ENCODE measurements around the gene OVOL3. TPM values are rescaled to one million over a fixed set of nuclear protein-coding genes. Genes with fewer than 3 reads are reported as not detected.

The OVOL3 gene
- not detected in 2 replicates for total RNA-seq

DNA sequence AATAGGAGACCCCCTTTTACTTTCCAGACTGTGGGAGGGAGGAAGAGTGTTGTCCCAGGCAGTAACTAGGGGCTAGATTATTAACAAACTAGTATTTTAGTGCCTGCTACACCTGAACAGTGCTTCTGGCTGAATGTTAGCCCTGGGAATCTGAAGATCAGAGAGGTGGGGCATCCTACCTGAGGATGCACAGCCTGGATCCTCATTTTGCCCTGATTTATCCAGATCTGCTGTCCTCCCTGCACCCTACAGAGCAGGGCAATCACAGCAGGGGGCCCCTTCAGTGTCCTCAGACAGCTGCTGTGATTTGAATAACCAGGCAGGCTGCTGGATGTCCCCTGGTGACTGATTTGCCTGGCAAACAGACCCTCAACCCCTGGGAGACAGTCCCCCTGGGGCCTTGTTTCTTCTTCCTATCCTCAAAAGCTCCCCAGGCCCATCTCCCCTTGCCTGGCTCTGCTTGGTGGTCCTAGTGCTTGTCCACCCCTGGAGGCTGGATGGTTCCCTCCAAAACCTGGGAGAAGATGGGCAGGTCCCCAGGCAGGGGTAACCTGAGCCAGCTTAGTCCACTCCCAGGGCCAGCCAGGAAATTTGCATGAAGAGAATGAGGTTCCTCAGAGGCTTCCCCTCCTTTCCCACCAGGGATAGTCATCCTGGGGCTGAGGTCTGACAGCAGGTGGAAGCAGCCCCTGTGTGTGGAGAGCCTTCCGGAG lies at the start of gene OVOL3:
TSS of gene OVOL3 (plus strand) at position 657 of the 713 bp plus-strand sequence. CDS start 60 bp downstream, outside the sequence.

DNA sequence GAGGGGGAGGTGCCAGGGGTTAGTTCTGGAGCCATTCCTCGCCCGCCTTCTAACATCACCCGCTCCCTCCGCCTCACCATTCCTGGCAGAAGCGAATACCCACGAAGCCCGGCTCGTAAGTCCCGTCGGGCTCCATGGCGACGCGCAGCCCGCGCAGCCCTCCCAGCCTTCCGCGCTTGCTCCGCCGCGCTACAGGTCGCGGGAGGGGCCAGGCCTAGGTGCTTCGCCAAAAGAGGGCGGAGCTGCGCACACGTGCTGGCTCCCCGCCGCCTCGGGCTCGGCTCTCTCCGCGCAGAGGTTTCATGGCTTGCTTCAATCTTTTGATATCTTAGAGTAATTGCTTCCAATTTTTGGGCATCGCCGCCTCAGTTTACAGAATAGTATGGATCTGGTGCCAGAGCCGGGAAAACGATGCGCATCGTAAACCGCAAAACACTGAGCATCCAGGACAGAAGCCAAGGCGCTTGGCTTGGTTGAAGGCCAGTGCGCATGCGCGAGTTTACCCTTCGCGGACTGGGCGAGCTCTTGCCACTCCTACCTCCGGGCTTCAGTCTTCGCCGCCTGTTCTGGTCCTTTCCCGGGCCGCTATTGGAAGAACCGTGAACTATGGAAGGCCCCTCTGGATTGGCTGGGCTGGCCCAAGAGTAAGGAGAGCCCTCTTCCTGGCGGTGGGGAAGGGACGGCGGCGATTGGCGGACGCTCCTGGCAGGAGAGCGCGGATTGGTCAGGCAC lies 3.9 kb downstream of the OVOL3 start, which contains the start of gene POLR2I:
TSS of gene POLR2I (minus strand) at position 155 of the 732 bp plus-strand sequence. CDS start at position 136, 19 bp downstream.

DNA sequence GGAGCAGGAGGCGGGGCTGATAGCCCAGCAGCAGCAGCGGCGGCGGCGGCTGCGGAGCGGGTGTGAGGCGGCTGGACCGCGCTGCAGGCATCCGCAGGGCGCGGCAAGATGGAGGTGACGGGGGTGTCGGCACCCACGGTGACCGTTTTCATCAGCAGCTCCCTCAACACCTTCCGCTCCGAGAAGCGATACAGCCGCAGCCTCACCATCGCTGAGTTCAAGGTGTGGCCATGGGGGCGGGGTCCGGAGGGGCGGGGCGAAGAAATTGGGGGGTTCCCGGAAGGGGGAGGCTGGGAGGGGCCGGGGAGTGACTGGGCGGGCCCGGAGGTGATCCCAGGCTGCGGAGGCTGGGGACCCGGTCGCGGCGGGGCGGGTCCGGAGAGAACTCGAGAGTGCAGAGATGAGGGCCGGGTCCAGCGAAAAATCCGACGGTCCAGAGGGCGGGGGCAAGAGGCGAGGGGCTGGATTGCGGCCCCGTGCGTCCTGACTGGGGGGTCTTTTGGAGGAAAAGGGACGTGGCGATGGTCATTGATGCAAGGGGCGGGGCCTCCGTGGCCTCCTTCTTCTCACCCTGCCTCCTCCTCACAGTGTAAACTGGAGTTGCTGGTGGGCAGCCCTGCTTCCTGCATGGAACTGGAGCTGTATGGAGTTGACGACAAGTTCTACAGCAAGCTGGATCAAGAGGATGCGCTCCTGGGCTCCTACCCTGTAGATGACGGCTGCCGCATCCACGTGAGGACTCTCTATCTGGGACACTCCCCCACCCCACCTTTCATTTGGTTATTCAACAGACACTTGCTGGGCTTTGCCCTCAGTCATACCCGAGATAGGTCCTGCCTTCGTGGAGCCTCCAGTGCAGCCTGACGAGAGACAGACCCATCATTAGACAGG lies 4.8 kb downstream of the OVOL3 start, which contains the start of gene TBCB:
TSS of gene TBCB (plus strand) at position 16 of the 891 bp plus-strand sequence. CDS start at position 109, 93 bp downstream.

DNA sequence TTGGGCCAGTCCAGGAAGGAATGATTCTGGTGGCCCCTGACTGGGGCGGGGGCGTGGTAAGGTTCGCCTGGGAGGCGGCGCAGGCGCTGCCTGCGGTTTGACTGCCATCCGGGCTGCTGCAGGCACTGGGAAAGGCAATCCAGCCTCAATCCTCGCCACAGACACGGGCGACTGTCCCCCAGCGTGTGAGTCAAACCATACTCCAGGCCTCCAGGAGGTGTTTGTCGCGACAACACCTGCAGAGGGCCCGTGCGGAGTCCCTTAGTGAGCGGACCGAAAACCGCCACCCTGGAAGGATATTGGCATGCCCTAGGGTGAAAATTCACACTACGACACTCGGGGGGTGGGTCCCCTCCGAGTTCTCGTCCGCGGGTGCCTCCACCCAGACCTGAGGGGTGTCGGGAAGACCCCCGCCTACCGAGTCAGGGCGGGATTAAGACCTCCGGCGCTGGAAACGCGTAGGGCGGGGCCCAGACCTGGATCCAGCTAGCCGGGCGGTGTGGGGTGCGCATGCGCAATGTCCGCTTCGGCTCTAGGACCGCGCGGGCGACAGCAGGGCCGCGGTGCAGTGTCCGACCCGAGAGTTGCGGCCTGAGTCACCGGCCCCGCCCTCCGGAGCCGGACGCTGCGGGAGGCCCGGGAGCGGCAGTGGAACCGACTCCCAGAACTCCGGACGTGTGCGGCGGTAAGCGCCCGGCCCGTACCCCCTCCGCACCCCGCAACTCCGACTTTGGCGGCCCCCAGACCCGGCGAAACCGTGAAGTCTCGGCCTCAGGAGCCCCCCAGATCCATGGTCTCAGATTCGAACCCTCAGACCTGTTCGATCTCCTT lies 28.7 kb downstream of the OVOL3 start, which contains the start of gene CAPNS1:
TSS of gene CAPNS1 (plus strand) at position 594 of the 831 bp plus-strand sequence. CDS start 946 bp downstream, outside the sequence.

DNA sequence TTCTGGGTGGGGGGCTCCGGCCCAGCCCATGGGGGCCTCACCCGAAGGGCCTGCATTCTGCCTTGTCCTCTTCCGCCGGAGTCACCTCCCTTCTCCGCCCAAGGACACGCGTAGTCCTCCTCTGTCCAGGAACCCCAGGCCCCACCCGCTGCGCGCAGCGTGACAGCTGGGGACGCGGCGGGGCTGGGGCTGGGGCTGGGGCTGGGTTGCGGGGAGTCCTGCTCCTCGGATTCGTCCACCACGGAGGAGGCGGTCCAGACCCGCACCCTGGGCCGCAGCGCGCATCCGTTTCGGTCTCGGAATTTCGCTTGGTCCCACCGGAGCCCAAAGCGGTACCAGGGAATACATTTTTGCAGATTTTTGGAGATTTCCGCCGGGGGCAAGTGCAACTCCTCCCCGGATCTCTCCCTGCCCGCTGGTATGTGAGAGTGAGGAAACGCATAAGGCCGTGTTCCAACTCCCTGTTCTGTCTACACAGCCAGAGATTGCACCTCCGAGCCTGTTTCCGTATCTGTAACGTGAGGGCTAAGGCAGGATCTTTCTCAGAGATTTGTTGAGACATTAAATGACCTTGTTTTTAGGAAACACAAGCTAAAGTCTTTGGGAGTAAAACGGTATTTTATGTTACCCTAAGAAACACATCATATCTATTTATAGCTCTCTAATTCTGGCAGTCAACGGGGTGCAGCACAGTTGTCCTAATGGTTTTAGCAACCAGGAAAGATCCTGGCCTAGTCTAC lies 41.6 kb downstream of the OVOL3 start, which contains the start of gene COX7A1:
TSS of gene COX7A1 (minus strand) at position 96 of the 740 bp plus-strand sequence. CDS start at position 56, 40 bp downstream.

Other genes with a start within 250 kb of the OVOL3 start
- 23.2 and 28.9 TPM in 2 replicates for gene APLP1, start 242.6 kb upstream of the OVOL3 start, total RNA-seq
- gene NFKBID, start 210.6 kb upstream of the OVOL3 start, total RNA-seq, result 2.5 and 5.2 TPM in 2 replicates
- 0.46 and 1.2 TPM in 2 replicates for gene HCST, start 208.6 kb upstream of the OVOL3 start, total RNA-seq
- gene TYROBP, start 202.8 kb upstream of the OVOL3 start, total RNA-seq, result not detected in 2 replicates
- 5.1 and 7.1 TPM in 2 replicates for gene LRFN3, start 174.8 kb upstream of the OVOL3 start, total RNA-seq
- 7.7 and 8.0 TPM in 2 replicates for gene SDHAF1, start 116.0 kb upstream of the OVOL3 start, total RNA-seq
- 0.13 and 0.20 TPM in 2 replicates for gene SYNE4, start 102.3 kb upstream of the OVOL3 start, total RNA-seq
- gene ALKBH6, start 96.9 kb upstream of the OVOL3 start, total RNA-seq, result 12.6 and 18.2 TPM in 2 replicates
- 31.5 and 42.9 TPM in 2 replicates for gene CLIP3, start 78.3 kb upstream of the OVOL3 start, total RNA-seq
- 3.3 and 5.5 TPM in 2 replicates for gene THAP8, start 56.9 kb upstream of the OVOL3 start, total RNA-seq
- 1.7 and 2.3 TPM in 2 replicates for gene WDR62, start 56.2 kb upstream of the OVOL3 start, total RNA-seq
- gene POLR2I, start 3.7 kb downstream of the OVOL3 start, total RNA-seq, result 65.5 and 83.0 TPM in 2 replicates
- 172 and 201 TPM in 2 replicates for gene TBCB, start 4.3 kb downstream of the OVOL3 start, total RNA-seq
- 461 and 505 TPM in 2 replicates for gene CAPNS1, start 28.9 kb downstream of the OVOL3 start, total RNA-seq
- gene COX7A1, start 41.3 kb downstream of the OVOL3 start, total RNA-seq, result 13.2 and 34.2 TPM in 2 replicates
- 7.5 and 8.0 TPM in 2 replicates for gene ZNF565, start 103.5 kb downstream of the OVOL3 start, total RNA-seq
- gene ZNF146, start 104.0 kb downstream of the OVOL3 start, total RNA-seq, result 64.4 and 67.2 TPM in 2 replicates